Measurements from ENCODE around the gene FGD6.
"Not testable (repeated sequence)": the region's sequence is repeated elsewhere in the genome, so short reads cannot be mapped to it uniquely, and the experiment has no call there.

FGD6 gene

DNA sequence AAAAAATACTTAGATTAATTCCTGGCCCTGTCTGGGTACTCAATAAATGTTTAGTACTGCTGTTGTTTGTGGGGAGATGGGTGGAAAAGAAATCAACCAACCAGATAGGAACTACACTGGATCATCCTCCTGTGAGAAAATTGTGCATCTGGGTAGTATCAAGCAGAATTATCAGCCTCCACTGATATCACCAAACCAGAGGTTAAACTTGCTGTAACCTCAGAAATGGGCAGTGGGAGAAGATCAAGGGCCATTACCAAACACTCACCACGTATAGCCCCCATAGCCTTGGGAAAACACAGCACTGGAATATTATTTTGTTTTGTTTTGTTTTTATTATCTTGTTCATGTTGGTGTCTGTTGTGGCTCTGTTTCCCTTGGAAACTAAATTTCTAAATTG, 20.0 kb upstream of the FGD6 start:
- no peaks in the 10 kb centered on the region for H3K4me1 ChIP-seq (ENCODE audit: control insufficient read depth, insufficient read depth, low read length, unreplicated experiment)
- peaks cover 38% of the 10 kb centered on the region for H3K79me2 ChIP-seq (ENCODE audit: control insufficient read depth, insufficient read depth, low read length, unreplicated experiment)
- H3K4me3 ChIP-seq (ENCODE audit: low read depth, low read length) = no peak overlapping the region
- H3K36me3 ChIP-seq (ENCODE audit: insufficient read depth, low read length) = no peaks in the 10 kb centered on the region
- no peaks in the 10 kb centered on the region for H3K27me3 ChIP-seq (ENCODE audit: insufficient read depth, low read length)
- no peak overlapping the region for H2AFZ ChIP-seq (ENCODE audit: low read length, unreplicated experiment)
- H3K27ac ChIP-seq (ENCODE audit: low read depth, low read length) = no peak overlapping the region

DNA sequence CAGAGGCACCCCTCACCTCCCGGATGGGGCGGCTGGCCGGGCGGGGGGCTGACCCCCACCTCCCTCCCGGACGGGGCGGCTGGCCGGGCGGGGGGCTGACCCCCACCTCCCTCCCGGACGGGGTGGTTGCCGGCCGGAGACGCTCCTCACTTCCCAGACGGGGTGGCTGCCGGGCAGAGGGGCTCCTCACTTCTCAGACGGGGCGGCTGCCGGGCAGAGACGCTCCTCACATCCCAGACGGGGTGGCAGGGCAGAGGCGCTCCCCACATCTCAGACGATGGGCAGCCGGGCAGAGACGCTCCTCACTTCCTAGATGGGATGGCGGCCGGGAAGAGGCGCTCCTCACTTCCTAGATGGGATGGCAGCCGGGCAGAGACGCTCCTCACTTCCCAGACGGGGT, 18.4 kb upstream of the FGD6 start:
- H3K79me2 ChIP-seq (ENCODE audit: control insufficient read depth, insufficient read depth, low read length, unreplicated experiment) = peaks cover 46% of the 10 kb centered on the region
- H3K27ac ChIP-seq (ENCODE audit: low read depth, low read length); H2AFZ ChIP-seq (ENCODE audit: low read length, unreplicated experiment); H3K36me3 ChIP-seq (ENCODE audit: insufficient read depth, low read length); H3K4me3 ChIP-seq (ENCODE audit: low read depth, low read length); H3K4me1 ChIP-seq (ENCODE audit: control insufficient read depth, insufficient read depth, low read length, unreplicated experiment); H3K27me3 ChIP-seq (ENCODE audit: insufficient read depth, low read length): not testable (repeated sequence)

DNA sequence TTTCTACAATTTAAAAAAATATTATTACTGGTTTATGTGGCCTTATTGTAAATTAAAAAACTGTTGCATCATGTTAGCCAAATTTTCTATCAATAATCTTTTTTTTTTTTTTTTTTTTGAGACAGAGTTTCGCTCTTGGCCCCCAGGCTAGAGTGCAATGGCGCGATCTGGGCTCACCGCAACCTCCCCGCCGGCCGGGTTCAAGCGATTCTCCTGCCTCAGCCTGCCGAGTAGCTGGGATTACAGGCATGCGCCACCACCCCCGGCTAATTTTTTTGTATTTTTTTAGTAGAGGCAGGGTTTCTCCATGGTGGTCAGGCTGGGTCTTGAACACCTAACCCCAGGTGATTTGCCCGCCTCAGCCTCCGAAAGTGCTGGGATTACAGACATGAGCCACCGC, 16.9 kb upstream of the FGD6 start:
- H3K4me3 ChIP-seq (ENCODE audit: low read depth, low read length); H3K27ac ChIP-seq (ENCODE audit: low read depth, low read length); H2AFZ ChIP-seq (ENCODE audit: low read length, unreplicated experiment); H3K36me3 ChIP-seq (ENCODE audit: insufficient read depth, low read length); H3K27me3 ChIP-seq (ENCODE audit: insufficient read depth, low read length): not testable (repeated sequence)
- Histone ChIP-seq H3K4me1 (ENCODE audit: control insufficient read depth, insufficient read depth, low read length, unreplicated experiment) (peaks cover 10% of the 10 kb centered on the region), H3K79me2 (ENCODE audit: control insufficient read depth, insufficient read depth, low read length, unreplicated experiment) (peaks cover 49% of the 10 kb centered on the region)

DNA sequence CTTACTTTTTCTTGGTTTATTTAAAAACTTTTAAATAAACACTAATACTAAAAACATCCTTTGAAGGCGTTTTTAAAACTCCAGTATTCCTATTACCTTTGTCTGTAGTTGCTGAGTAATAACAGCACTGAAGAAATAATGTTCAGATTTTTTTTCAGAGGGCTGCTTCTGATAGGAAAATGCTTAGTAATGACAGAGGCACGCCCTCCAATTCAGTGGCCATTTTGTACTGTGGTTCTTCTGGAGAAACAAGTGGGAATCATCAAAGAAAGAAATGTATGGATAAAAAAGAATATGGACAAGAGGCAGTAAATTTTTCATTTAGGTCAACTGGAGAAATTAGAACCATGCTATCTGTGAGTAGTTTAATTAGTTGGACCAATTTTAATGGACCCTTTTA, 13.9 kb upstream of the FGD6 start:
- H3K79me2 ChIP-seq (ENCODE audit: control insufficient read depth, insufficient read depth, low read length, unreplicated experiment) = peaks cover 60% of the 10 kb centered on the region
- H3K36me3 ChIP-seq (ENCODE audit: insufficient read depth, low read length) = no peaks in the 10 kb centered on the region
- H3K27ac ChIP-seq (ENCODE audit: low read depth, low read length) = peak overlapping the region; percentile 43
- peaks cover 10% of the 10 kb centered on the region for H3K4me1 ChIP-seq (ENCODE audit: control insufficient read depth, insufficient read depth, low read length, unreplicated experiment)
- no peak overlapping the region for H3K4me3 ChIP-seq (ENCODE audit: low read depth, low read length)
- H3K27me3 ChIP-seq (ENCODE audit: insufficient read depth, low read length) = no peaks in the 10 kb centered on the region
- no peak overlapping the region for H2AFZ ChIP-seq (ENCODE audit: low read length, unreplicated experiment)

DNA sequence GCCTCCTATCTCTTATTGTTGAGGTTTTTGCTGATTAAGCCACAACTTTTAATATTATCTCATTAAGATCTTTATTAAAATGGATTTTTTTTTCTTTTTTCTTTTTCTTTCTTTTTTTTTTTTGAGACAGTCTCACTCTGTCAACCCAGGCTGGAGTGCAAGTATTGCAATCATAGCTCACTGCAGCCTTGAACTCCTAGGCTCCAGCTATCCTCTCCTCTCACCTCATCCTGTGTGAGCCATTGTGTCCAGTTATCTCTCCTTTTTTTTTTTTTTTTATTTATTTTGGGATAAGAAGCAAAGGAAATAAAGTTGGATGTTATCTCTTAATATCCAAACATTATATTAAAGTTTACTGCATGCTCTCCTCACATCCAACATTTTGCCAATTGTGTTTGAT, 13.0 kb upstream of the FGD6 start:
- no peaks in the 10 kb centered on the region for H3K36me3 ChIP-seq (ENCODE audit: insufficient read depth, low read length)
- no peak overlapping the region for H3K27ac ChIP-seq (ENCODE audit: low read depth, low read length)
- peaks cover 10% of the 10 kb centered on the region for H3K4me1 ChIP-seq (ENCODE audit: control insufficient read depth, insufficient read depth, low read length, unreplicated experiment)
- peaks cover 66% of the 10 kb centered on the region for H3K79me2 ChIP-seq (ENCODE audit: control insufficient read depth, insufficient read depth, low read length, unreplicated experiment)
- no peaks in the 10 kb centered on the region for H3K27me3 ChIP-seq (ENCODE audit: insufficient read depth, low read length)
- H3K4me3 ChIP-seq (ENCODE audit: low read depth, low read length) = no peak overlapping the region
- no peak overlapping the region for H2AFZ ChIP-seq (ENCODE audit: low read length, unreplicated experiment)

DNA sequence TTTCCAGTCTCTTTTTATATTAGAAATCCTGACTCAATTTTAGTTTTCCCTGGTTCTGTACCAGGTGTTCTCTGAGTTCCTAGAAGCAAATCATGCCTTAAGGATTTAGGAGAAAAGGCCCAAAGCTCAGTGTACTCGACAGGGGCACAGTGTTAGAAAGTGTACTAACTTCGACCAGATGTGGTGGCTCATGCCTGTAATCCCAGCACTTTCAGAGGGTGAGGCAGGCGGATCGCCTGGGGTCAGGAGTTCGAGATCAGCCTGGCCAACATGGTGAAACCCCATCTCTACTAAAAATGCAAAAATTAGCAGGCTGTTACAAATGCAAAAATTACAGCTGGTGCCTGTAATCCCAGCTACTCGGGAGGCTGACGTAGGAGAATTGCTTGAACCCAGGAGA, 12.4 kb upstream of the FGD6 start:
- Histone ChIP-seq H3K4me1 (ENCODE audit: control insufficient read depth, insufficient read depth, low read length, unreplicated experiment) (peaks cover 13% of the 10 kb centered on the region), H3K27me3 (ENCODE audit: insufficient read depth, low read length) (no peaks in the 10 kb centered on the region), H3K27ac (ENCODE audit: low read depth, low read length) (no peak overlapping the region), H2AFZ (ENCODE audit: low read length, unreplicated experiment) (no peak overlapping the region), H3K36me3 (ENCODE audit: insufficient read depth, low read length) (no peaks in the 10 kb centered on the region), H3K4me3 (ENCODE audit: low read depth, low read length) (no peak overlapping the region), H3K79me2 (ENCODE audit: control insufficient read depth, insufficient read depth, low read length, unreplicated experiment) (peaks cover 71% of the 10 kb centered on the region)

DNA sequence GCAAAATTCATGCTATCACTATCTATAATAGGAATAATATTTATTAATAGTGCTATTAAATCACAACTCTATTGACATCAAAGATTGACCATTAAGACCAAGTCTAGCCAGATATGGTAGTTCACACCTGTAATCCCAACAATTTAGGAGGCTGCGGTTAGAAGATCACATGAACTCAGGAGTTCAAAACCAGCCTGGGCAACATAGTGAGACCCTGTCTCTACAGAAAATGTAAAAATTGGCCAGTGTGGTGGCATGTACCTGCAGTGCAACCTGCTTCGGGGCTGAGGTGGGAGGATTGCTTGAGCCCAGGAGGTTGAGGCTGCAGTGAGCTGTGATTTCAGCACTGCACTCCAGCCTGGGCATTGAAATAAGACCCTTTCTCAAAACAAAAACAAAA, 11.3 kb upstream of the FGD6 start:
- Histone ChIP-seq H3K79me2 (ENCODE audit: control insufficient read depth, insufficient read depth, low read length, unreplicated experiment) (peaks cover 74% of the 10 kb centered on the region), H3K4me3 (ENCODE audit: low read depth, low read length) (no peak overlapping the region), H3K27ac (ENCODE audit: low read depth, low read length) (no peak overlapping the region), H3K36me3 (ENCODE audit: insufficient read depth, low read length) (no peaks in the 10 kb centered on the region), H3K27me3 (ENCODE audit: insufficient read depth, low read length) (no peaks in the 10 kb centered on the region), H2AFZ (ENCODE audit: low read length, unreplicated experiment) (no peak overlapping the region), H3K4me1 (ENCODE audit: control insufficient read depth, insufficient read depth, low read length, unreplicated experiment) (peaks cover 20% of the 10 kb centered on the region)

DNA sequence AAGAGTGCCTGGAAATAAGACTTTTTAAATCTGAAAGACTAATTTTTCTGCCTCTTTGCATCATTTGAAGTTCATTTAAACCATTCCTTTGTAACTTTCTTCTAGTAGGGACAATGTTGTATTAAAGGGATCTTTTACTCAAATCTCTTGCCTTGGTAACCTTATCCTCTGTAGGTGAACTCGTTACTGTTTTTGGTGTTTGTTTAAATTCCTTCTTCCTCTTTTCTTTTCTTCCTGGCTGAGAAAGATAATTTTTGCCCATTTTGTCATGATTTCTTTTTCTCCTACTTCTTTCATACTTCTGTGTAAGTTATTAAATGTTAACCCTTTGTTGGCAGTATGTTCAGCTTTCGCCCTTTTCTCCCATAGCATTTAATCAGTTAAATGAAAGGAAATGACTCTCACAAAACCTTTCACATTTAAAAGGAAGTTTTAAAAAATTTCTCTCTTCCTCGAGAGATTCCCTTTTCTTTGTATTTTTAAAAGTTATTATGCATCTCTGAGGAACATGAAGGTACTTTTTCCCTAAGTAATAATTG, 10.6 kb upstream of the FGD6 start:
- peaks cover 20% of the 10 kb centered on the region for H3K4me1 ChIP-seq (ENCODE audit: control insufficient read depth, insufficient read depth, low read length, unreplicated experiment)
- no peak overlapping the region for H3K27ac ChIP-seq (ENCODE audit: low read depth, low read length)
- H3K36me3 ChIP-seq (ENCODE audit: insufficient read depth, low read length) = no peaks in the 10 kb centered on the region
- no peak overlapping the region for H2AFZ ChIP-seq (ENCODE audit: low read length, unreplicated experiment)
- H3K79me2 ChIP-seq (ENCODE audit: control insufficient read depth, insufficient read depth, low read length, unreplicated experiment) = peaks cover 75% of the 10 kb centered on the region
- no peaks in the 10 kb centered on the region for H3K27me3 ChIP-seq (ENCODE audit: insufficient read depth, low read length)
- no peak overlapping the region for H3K4me3 ChIP-seq (ENCODE audit: low read depth, low read length)

DNA sequence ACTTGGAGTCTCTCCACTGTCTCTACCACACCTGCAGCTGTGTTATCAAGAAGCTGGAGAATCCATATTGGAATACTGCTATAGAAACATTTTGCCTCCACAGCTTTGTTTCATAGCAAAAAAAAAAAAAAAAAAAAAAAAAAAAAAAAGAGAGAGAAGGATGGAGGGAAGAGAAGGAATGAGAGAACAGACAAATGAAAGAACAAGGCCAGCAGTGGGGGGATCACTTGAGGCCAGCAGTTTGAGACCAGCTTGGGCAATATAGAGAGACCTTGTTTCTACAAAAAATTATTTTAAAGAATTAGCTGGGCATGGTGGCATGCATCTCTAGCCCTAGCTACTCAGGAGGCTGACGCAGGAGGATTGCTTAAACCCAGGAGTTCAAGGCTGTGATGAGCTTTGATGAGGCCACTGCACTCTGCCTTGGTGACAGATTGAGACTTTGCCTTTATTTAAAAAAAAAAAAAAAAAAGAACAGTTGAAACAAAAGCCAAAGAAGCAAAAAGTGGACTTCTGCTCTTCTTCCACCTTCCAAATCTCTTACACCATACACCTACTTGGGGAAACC, 8.5 kb upstream of the FGD6 start:
- H3K79me2 ChIP-seq (ENCODE audit: control insufficient read depth, insufficient read depth, low read length, unreplicated experiment) = peaks cover 75% of the 10 kb centered on the region
- no peaks in the 10 kb centered on the region for H3K36me3 ChIP-seq (ENCODE audit: insufficient read depth, low read length)
- no peaks in the 10 kb centered on the region for H3K27me3 ChIP-seq (ENCODE audit: insufficient read depth, low read length)
- H2AFZ ChIP-seq (ENCODE audit: low read length, unreplicated experiment) = no peak overlapping the region
- no peak overlapping the region for H3K4me3 ChIP-seq (ENCODE audit: low read depth, low read length)
- no peak overlapping the region for H3K27ac ChIP-seq (ENCODE audit: low read depth, low read length)
- peaks cover 14% of the 10 kb centered on the region for H3K4me1 ChIP-seq (ENCODE audit: control insufficient read depth, insufficient read depth, low read length, unreplicated experiment)

DNA sequence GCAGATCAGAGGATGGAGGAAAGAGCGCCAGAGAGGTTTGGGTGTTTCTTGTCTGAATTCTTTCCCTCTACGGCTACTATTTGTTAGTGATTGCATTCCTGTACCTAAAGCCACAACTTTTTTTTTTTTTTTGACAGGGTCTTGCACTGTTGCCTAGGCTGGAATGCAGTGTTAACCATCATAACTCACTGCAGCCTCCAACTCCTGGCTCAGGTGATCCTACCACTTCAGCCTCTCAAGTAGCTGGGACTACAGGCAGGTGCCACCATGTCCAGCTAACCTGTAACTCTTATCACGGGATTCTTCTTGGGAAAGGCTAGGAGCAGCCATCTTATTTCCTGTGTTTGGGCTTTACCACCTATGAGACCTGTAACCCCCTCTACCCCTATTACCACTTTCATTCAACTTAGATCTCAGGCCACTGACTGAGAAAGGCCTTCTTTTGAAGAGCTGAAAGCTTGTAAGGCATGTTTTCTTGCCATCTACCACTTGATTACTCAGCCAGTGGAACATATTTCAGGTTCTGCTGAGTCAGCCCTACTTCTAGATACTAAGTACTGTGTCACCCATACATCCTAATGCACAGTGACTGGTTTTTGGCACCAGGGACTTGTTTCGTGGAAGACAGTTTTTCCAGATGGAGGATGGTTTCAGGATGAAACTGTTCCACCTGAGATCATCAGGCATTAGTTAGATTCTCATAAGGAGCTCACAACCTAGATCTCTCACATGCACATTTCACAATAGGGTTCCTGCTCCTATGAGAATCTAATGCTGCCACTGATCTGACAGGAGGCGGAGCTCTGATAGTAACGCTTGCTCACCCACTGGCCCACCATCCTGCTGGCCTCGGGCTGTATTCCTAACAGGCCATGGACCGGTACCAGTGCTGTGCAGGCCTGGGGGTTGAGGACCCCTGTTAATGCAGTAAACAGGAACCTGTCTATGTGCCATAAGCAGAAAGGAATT, 7.2 kb upstream of the FGD6 start:
- Histone ChIP-seq H3K79me2 (ENCODE audit: control insufficient read depth, insufficient read depth, low read length, unreplicated experiment) (peaks cover 83% of the 10 kb centered on the region), H3K4me1 (ENCODE audit: control insufficient read depth, insufficient read depth, low read length, unreplicated experiment) (peaks cover 18% of the 10 kb centered on the region), H3K36me3 (ENCODE audit: insufficient read depth, low read length) (no peaks in the 10 kb centered on the region), H2AFZ (ENCODE audit: low read length, unreplicated experiment) (no peak overlapping the region), H3K27me3 (ENCODE audit: insufficient read depth, low read length) (no peaks in the 10 kb centered on the region), H3K4me3 (ENCODE audit: low read depth, low read length) (no peak overlapping the region), H3K27ac (ENCODE audit: low read depth, low read length) (no peak overlapping the region)

DNA sequence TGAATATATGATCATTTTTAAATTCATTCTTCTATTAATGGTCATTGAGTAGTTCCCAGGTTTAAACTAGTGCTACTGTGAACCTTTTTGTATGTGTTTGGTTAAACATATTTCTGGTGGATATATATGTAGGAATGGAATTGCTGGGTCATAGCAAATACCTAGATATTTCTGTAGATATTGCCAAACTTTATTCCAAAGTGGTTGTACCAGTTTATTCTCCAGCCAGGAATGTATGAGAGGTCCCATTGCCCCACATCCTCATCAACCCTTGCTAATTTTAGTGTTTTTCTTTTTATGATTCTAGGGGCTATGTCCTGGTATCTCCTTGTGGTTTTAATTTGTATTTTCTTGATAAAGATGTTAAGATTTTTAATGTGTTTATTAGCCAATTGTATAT, 3.5 kb upstream of the FGD6 start:
- Histone ChIP-seq H3K79me2 (ENCODE audit: control insufficient read depth, insufficient read depth, low read length, unreplicated experiment) (peaks cover 68% of the 10 kb centered on the region), H3K4me1 (ENCODE audit: control insufficient read depth, insufficient read depth, low read length, unreplicated experiment) (peaks cover 22% of the 10 kb centered on the region), H3K36me3 (ENCODE audit: insufficient read depth, low read length) (no peaks in the 10 kb centered on the region), H3K4me3 (ENCODE audit: low read depth, low read length) (no peak overlapping the region), H3K27ac (ENCODE audit: low read depth, low read length) (no peak overlapping the region), H2AFZ (ENCODE audit: low read length, unreplicated experiment) (no peak overlapping the region), H3K27me3 (ENCODE audit: insufficient read depth, low read length) (no peaks in the 10 kb centered on the region)

Measured in ACC112 (cell line).